GM13977 (cell line): ENCODE results near the gene SAMD9L.
A peak's percentile ranks its signal among the peaks of the same experiment; 100 is the strongest.

Experiments
- DNase-seq: peaks from one replicate; pipeline ENCODE4 v3.0.0; 2012; ENCODE audit warnings: low spot score
- CTCF ChIP-seq: IDR thresholded peaks from 2 replicates; pipeline ENCODE4 v1.5.1; 2012; ENCODE audit warnings: mild to moderate bottlenecking, control low read depth; ENCODE audit not compliant: insufficient read depth; ENCODE audit errors: extremely low read depth, missing control alignments
- in situ Hi-C: fragments of 300-500 bp; cut with MboI; formaldehyde crosslinking; loops from one replicate; pipeline ENCODE4 v1.12.0; 2022; ENCODE audit warnings: low sequenced_read_pairs, low pct_unique_long_range_greater_than_20kb, mixed read lengths, inconsistent platforms; ENCODE audit not compliant: unreplicated experiment

Gene SAMD9L

DNA sequence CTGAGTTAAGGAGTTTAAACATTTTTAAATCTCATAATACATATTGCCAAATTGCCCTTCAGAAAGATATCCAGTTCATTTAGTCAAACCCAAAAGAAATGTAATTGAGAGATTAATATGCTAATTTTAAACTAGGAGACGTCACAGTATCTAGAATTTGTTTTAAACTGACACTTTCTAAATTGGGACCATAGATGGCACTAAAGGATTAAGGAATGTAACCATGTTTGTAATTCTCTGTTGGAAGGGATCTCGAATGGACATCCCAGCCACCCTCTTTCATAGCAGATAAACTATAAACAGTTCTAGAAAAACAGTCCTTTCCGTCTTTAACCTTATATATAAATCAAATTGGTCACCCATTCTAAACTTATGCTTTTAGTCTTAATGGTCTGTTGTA lies 30.0 kb upstream of the SAMD9L start:
- in situ Hi-C loops = no loop called here
- TF ChIP-seq CTCF = no peak
- no peak for DNase-seq

DNA sequence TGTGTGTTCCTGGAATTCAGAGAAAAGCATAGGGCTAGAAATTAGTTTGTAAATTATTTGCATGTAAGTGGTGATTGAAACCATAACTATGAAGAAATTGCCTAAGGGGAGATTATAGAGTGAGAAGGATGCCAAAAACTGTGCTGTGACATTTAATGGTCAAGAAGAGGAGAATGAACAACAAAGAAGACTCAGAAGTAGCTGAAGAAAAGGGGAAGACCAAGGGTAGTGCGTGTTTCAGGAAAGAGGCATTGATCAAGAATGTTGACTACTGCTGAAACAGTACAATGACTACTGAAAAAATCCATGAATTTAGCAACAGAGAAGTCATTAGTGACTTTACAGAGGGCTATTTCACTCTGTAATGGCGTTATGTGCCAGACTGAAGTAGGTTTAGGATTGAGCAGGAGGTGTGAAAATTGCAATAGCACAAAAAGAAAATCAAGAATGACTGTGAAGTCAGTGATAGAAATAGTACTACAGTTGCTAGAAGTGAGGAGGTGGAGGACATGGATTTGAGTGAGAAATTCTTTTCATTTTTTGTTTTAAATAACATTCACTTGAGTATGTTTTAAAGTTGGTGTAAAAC lies 28.9 kb upstream of the SAMD9L start:
- no peak for DNase-seq
- no peak for TF ChIP-seq CTCF
- in situ Hi-C loops = no loop called here

GRCh38 chr7:93175219-93175618 lies 27.0 kb upstream of the SAMD9L start:
- TF ChIP-seq CTCF = no peak
- in situ Hi-C loops = no loop called here
- no peak for DNase-seq

GRCh38 chr7:93172683-93173082 lies 24.5 kb upstream of the SAMD9L start:
- DNase-seq = no peak
- TF ChIP-seq CTCF = no peak
- in situ Hi-C loops = no loop called here

- in situ Hi-C loops = no loop called here
- no peak for TF ChIP-seq CTCF
- DNase-seq = no peak
These were observed 23.5 kb upstream of the SAMD9L start for GRCh38 chr7:93171606-93172226.

DNA sequence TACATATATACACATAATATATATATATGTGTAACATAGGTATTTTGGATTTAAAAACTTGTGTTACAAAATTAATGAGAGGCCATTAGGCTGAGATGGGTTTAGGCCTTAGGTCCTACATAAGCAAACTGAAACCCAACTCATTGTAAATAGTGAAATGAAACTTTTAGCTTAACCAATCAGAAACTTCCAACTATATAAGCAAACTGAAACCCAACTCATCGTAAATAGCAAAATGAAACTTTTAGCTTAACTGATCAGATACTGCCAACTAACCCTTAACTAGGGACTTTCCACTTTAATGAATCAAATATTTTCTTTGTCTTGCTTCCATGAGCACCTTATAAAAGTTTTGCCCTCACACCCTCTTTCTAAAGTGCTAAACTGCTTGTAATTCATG lies 17.3 kb upstream of the SAMD9L start:
- DNase-seq = peak; percentile 26
- in situ Hi-C loops = no loop called here
- no peak for TF ChIP-seq CTCF
